T-helper 1 cell treated with Interleukin-12 subunit alpha and Interleukin-12 subunit beta and Interleukin-4 antibody, amounts not matched to agents 30 ng/mL and 1 ng/mL, for 36 hours (primary cell): Measurements from ENCODE around the gene TTC39B. TPM values are rescaled to one million over a fixed set of nuclear protein-coding genes. Genes with fewer than 3 reads are reported as not detected.

Experiments
- intact Hi-C: fragments of 100-400 bp; cut with micrococcal nuclease; formaldehyde crosslinking; loops from one replicate; pipeline ENCODE4 v1.15.1; 2024
- total RNA-seq: library from RNA; stranded (reverse); gene quantifications from 2 replicates; pipeline ENCODE4 v1.2.3, GENCODE V29; 2022

Gene TTC39B
- total RNA-seq, 1 donor from 2014 or later, result 32.1 TPM

GRCh38 chr9:15189481-15189880 lies 117.5 kb downstream of the TTC39B start:
- intact Hi-C loops, result no loop called here

- intact Hi-C loops, result no loop called here
Measured at GRCh38 chr9:15187589-15187988, 119.4 kb downstream of the TTC39B start.

- intact Hi-C loops, result loop anchor here (1.0 kb wide), 1 partner anchor 9 kb away; no protein-coding TSS in a partner anchor
Measured at GRCh38 chr9:15182730-15183129, 124.3 kb downstream of the TTC39B start.

- intact Hi-C loops, result loop anchor here (1.0 kb wide), 1 partner anchor 9 kb away; no protein-coding TSS in a partner anchor
Measured at GRCh38 chr9:15182101-15182551, 124.9 kb downstream of the TTC39B start.

- intact Hi-C loops, result no loop called here
Measured at GRCh38 chr9:15180124-15180523, 126.9 kb downstream of the TTC39B start.

GRCh38 chr9:15178631-15179030 lies 128.4 kb downstream of the TTC39B start:
- intact Hi-C loops, result no loop called here

- intact Hi-C loops, result no loop called here
Measured at GRCh38 chr9:15176836-15177235, 130.2 kb downstream of the TTC39B start.

- intact Hi-C loops, result no loop called here
Measured at GRCh38 chr9:15163931-15164330, 143.1 kb downstream of the TTC39B start.

- intact Hi-C loops, result no loop called here
Measured at GRCh38 chr9:15161753-15162152, 145.3 kb downstream of the TTC39B start.

- intact Hi-C loops, result no loop called here
Measured at GRCh38 chr9:15160673-15161072, 146.3 kb downstream of the TTC39B start.

- intact Hi-C loops, result no loop called here
Measured at GRCh38 chr9:15158064-15158463, 149.0 kb downstream of the TTC39B start.

- intact Hi-C loops, result no loop called here
Measured at GRCh38 chr9:15157381-15157780, 149.6 kb downstream of the TTC39B start.

- intact Hi-C loops, result no loop called here
Measured at GRCh38 chr9:15156241-15156640, 150.8 kb downstream of the TTC39B start.

- intact Hi-C loops, result no loop called here
Measured at GRCh38 chr9:15155826-15156225, 151.2 kb downstream of the TTC39B start.

GRCh38 chr9:15155323-15155722 lies 151.7 kb downstream of the TTC39B start:
- intact Hi-C loops, result no loop called here

- intact Hi-C loops, result no loop called here
Measured at GRCh38 chr9:15154677-15155076, 152.3 kb downstream of the TTC39B start.

GRCh38 chr9:15153961-15154360 lies 153.1 kb downstream of the TTC39B start:
- intact Hi-C loops, result no loop called here

- intact Hi-C loops, result no loop called here
Measured at GRCh38 chr9:15150939-15151338, 156.1 kb downstream of the TTC39B start.

GRCh38 chr9:15149450-15149849 lies 157.6 kb downstream of the TTC39B start:
- intact Hi-C loops, result no loop called here

GRCh38 chr9:15146268-15146700 lies 160.7 kb downstream of the TTC39B start:
- intact Hi-C loops, result no loop called here

- intact Hi-C loops, result no loop called here
Measured at GRCh38 chr9:15144622-15145061, 162.4 kb downstream of the TTC39B start.

- intact Hi-C loops, result loop anchor here (1.0 to 2.0 kb wide), 3 partner anchors 39 to 526 kb away; no protein-coding TSS in a partner anchor
Measured at GRCh38 chr9:15142878-15143534, 164.0 kb downstream of the TTC39B start.

GRCh38 chr9:15140051-15140450 lies 167.0 kb downstream of the TTC39B start:
- intact Hi-C loops, result no loop called here
